ENCODE data around the gene IGSF22.
"Not testable (repeated sequence)": the region's sequence is repeated elsewhere in the genome, so short reads cannot be mapped to it uniquely, and the experiment has no call there.

The IGSF22 gene

GRCh38 chr11:18691467-18692140, 34.4 kb downstream of the IGSF22 start:
- not testable (repeated sequence) for DNase-seq (ENCODE audit: low spot score)

GRCh38 chr11:18684267-18684666, 41.7 kb downstream of the IGSF22 start:
- DNase-seq (ENCODE audit: low spot score): no peak

- DNase-seq (ENCODE audit: low spot score): no peak
Observed at GRCh38 chr11:18682466-18682865, 43.5 kb downstream of the IGSF22 start.

GRCh38 chr11:18681949-18682348, 44.0 kb downstream of the IGSF22 start:
- not testable (repeated sequence) for DNase-seq (ENCODE audit: low spot score)

GRCh38 chr11:18677560-18677959, 48.4 kb downstream of the IGSF22 start:
- DNase-seq (ENCODE audit: low spot score): no peak

- no peak for DNase-seq (ENCODE audit: low spot score)
Observed at GRCh38 chr11:18676803-18677202, 49.2 kb downstream of the IGSF22 start.

GRCh38 chr11:18672209-18672608, 53.8 kb downstream of the IGSF22 start:
- not testable (repeated sequence) for DNase-seq (ENCODE audit: low spot score)

- DNase-seq (ENCODE audit: low spot score): no peak
Observed at GRCh38 chr11:18671246-18671645, 54.7 kb downstream of the IGSF22 start.

- no peak for DNase-seq (ENCODE audit: low spot score)
Observed at GRCh38 chr11:18669711-18670110, 56.3 kb downstream of the IGSF22 start.

GRCh38 chr11:18669219-18669596, 56.8 kb downstream of the IGSF22 start:
- DNase-seq (ENCODE audit: low spot score): no peak

GRCh38 chr11:18668131-18668530, 57.9 kb downstream of the IGSF22 start:
- no peak for DNase-seq (ENCODE audit: low spot score)

- not testable (repeated sequence) for DNase-seq (ENCODE audit: low spot score)
Observed at GRCh38 chr11:18665353-18665872, 60.6 kb downstream of the IGSF22 start.

GRCh38 chr11:18657673-18658072, 68.3 kb downstream of the IGSF22 start:
- DNase-seq (ENCODE audit: low spot score): no peak
